ENCODE data around the gene CXCR4. TPM values are rescaled to one million over a fixed set of nuclear protein-coding genes. Genes with fewer than 3 reads are reported as not detected.

Gene CXCR4
- total RNA-seq, 4 donors from 2014 or later, result 4.9 to 446 (median 22.2) TPM

DNA sequence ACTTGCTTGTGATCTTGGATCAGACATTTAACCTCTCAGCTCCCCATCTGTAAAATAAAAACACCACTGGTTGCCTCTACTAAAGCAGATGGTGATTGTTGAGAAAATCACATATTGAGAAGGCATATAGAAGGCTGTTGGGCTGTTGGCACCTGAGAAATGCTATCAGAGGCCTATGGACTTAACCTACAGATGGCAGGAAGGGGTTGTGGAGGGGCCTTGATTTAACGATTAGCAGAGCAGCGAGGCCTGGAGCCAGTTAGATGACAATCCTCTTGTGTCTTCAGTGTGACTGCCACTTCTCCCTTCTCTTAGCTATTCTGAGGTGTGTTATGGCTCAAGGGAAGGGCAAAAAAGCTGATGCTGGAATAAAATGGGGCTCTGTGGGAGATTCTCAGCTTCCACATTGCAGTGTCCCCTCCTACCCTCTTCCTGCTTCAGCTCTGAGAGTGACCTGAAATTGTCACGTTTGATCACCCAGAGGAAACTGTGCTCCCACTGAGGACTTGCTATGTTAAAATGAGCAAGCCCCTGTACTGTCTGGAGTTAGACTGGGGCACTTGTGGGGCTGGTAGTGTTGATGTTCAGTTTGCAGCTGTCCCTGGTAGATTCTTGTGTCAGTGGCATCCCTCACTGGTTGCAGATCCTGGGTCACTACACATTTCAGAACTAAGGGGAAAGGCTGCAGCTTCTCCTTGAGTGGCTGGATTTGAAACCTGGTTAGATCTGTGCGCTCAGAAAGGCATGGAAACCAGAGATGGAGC, 31.5 kb downstream of the CXCR4 start:
- no peaks in the 10 kb centered on the region for H3K4me1 ChIP-seq
- no peak overlapping the region for H3K27ac ChIP-seq
- H3K27me3 ChIP-seq, result no peaks in the 10 kb centered on the region
- H3K4me3 ChIP-seq, result no peak overlapping the region
- no peaks in the 10 kb centered on the region for H3K9me3 ChIP-seq
- no peak for TF ChIP-seq POLR2A (IDR thresholded peaks at IDR 0.05)
- TF ChIP-seq, protein P1, sequence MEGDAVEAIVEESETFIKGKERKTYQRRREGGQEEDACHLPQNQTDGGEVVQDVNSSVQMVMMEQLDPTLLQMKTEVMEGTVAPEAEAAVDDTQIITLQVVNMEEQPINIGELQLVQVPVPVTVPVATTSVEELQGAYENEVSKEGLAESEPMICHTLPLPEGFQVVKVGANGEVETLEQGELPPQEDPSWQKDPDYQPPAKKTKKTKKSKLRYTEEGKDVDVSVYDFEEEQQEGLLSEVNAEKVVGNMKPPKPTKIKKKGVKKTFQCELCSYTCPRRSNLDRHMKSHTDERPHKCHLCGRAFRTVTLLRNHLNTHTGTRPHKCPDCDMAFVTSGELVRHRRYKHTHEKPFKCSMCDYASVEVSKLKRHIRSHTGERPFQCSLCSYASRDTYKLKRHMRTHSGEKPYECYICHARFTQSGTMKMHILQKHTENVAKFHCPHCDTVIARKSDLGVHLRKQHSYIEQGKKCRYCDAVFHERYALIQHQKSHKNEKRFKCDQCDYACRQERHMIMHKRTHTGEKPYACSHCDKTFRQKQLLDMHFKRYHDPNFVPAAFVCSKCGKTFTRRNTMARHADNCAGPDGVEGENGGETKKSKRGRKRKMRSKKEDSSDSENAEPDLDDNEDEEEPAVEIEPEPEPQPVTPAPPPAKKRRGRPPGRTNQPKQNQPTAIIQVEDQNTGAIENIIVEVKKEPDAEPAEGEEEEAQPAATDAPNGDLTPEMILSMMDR (IDR thresholded peaks at IDR 0.05), result no peak
- DNase-seq, result no peak
- no peaks in the 10 kb centered on the region for H3K36me3 ChIP-seq

DNA sequence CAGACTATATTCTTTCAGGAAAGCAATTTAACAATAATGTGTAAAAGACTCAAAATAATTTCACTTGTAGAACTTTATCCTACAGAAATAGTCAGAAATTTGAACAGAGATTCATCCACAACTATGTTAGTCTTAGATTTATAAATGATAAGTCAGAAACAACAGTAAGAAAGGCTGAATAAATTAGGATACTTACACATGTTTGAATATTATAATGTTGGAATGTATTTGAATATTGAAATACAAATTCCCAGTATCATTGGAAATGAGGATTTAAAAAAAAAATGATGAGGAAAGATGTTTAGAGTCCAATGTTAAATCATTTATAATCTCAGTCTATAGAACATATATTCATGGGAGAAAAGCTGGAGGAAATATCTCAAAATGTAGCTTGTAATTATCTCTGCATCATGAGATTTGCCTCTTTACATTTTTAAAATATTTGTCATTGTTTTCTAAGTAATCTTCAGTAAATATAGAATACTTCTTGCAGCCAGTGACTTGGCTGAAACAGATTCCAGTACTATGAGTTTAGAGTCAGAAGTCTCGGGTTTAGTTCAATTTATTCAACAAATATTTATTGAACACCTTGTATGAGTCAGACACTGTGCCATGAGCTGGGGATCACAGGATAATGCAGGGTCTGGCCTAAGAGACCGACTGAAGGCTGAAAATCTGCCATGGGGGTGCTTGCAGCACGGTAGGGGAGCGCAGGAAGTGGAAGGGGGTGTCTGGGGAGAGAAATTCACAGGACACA, 32.3 kb downstream of the CXCR4 start:
- no peak for DNase-seq
- TF ChIP-seq POLR2A (IDR thresholded peaks at IDR 0.05), result no peak
- TF ChIP-seq, protein P1 (IDR thresholded peaks at IDR 0.05), result no peak
- Histone ChIP-seq H3K36me3 (no peaks in the 10 kb centered on the region), H3K4me1 (no peaks in the 10 kb centered on the region), H3K9me3 (no peaks in the 10 kb centered on the region), H3K27ac (no peak overlapping the region), H3K27me3 (no peaks in the 10 kb centered on the region), H3K4me3 (no peak overlapping the region)

GRCh38 chr2:136081582-136082210, 36.3 kb downstream of the CXCR4 start:
- no peak overlapping the region for H3K4me3 ChIP-seq
- no peak for TF ChIP-seq POLR2A (IDR thresholded peaks at IDR 0.05)
- TF ChIP-seq, protein P1 (IDR thresholded peaks at IDR 0.05), result no peak
- H3K27me3 ChIP-seq, result no peaks in the 10 kb centered on the region
- no peaks in the 10 kb centered on the region for H3K36me3 ChIP-seq
- no peak for DNase-seq
- H3K27ac ChIP-seq, result no peak overlapping the region
- no peaks in the 10 kb centered on the region for H3K9me3 ChIP-seq
- no peaks in the 10 kb centered on the region for H3K4me1 ChIP-seq

- H3K27ac ChIP-seq, result no peak overlapping the region
- H3K27me3 ChIP-seq, result no peaks in the 10 kb centered on the region
- no peak for TF ChIP-seq POLR2A (IDR thresholded peaks at IDR 0.05)
- TF ChIP-seq, protein P1 (IDR thresholded peaks at IDR 0.05), result no peak
Measured at GRCh38 chr2:136080114-136080513, 37.8 kb downstream of the CXCR4 start.

GRCh38 chr2:136077107-136077506, 40.8 kb downstream of the CXCR4 start:
- no peak overlapping the region for H3K4me3 ChIP-seq
- no peak for DNase-seq
- H3K27me3 ChIP-seq, result no peaks in the 10 kb centered on the region
- H3K9me3 ChIP-seq, result no peaks in the 10 kb centered on the region
- no peak overlapping the region for H3K27ac ChIP-seq
- TF ChIP-seq POLR2A (IDR thresholded peaks at IDR 0.05), result no peak
- TF ChIP-seq, protein P1 (IDR thresholded peaks at IDR 0.05), result no peak
- no peaks in the 10 kb centered on the region for H3K36me3 ChIP-seq
- no peaks in the 10 kb centered on the region for H3K4me1 ChIP-seq

More at GRCh38 chr2:136080114-136080513, 37.8 kb downstream of the CXCR4 start:
- Histone ChIP-seq H3K4me3 (no peak overlapping the region), H3K36me3 (no peaks in the 10 kb centered on the region), H3K9me3 (no peaks in the 10 kb centered on the region), H3K4me1 (no peaks in the 10 kb centered on the region)
- no peak for DNase-seq

Data from Peyer's patch (tissue), 4 donors.